ENCODE data around the gene DDOST. TPM values are rescaled to one million over a fixed set of nuclear protein-coding genes. Genes with fewer than 3 reads are reported as not detected.

The DDOST gene
- total RNA-seq, 2 donors from 2014 or later, result 76.8 to 114 TPM

- no peaks in the 10 kb centered on the region for H3K4me1 ChIP-seq
- DNase-seq (no peak), ATAC-seq (no peak)
- H3K36me3 ChIP-seq (replicated peaks in 1 of 2; ENCODE audit: insufficient read depth in 1 of 2, low read depth in 2 of 2), result no peaks in the 10 kb centered on the region
- TF ChIP-seq POLR2A (IDR thresholded peaks at IDR 0.05) (no peak), CTCF (IDR thresholded peaks at IDR 0.05) (no peak)
- no peaks in the 10 kb centered on the region for H3K9me3 ChIP-seq
- 53 to 76% methylated on average over 2 to 25 of the region's 26 CpGs for WGBS, 2 donors
- H3K4me3 ChIP-seq, result no peak overlapping the region
- no peak overlapping the region for H3K27ac ChIP-seq
- intact Hi-C loops (cut with DNase I), result loop anchor here (5.0 kb wide), 1 partner anchor 500 kb away; no protein-coding TSS in a partner anchor
- H3K27me3 ChIP-seq, result no peaks in the 10 kb centered on the region
These were observed 25.9 kb upstream of the DDOST start for GRCh38 chr1:20686883-20687725.

- Histone ChIP-seq H3K4me1 (no peaks in the 10 kb centered on the region), H3K27ac (peak overlapping the region in 2 of 4 donors; percentile 49 to 50), H3K9me3 (no peaks in the 10 kb centered on the region), H3K36me3 (replicated peaks in 1 of 2; ENCODE audit: insufficient read depth in 1 of 2, low read depth in 2 of 2) (no peaks in the 10 kb centered on the region), H3K27me3 (no peaks in the 10 kb centered on the region), H3K4me3 (no peak overlapping the region)
- TF ChIP-seq CTCF (IDR thresholded peaks at IDR 0.05) (no peak), POLR2A (IDR thresholded peaks at IDR 0.05) (no peak)
- WGBS, 2 donors, result 80 to 81% methylated on average over 5 to 12 of the region's 12 CpGs
- intact Hi-C loops (cut with DNase I), result loop anchor here (5.0 kb wide), 1 partner anchor 502 kb away; no protein-coding TSS in a partner anchor
- DNase-seq (no peak), ATAC-seq (no peak)
These were observed 24.6 kb upstream of the DDOST start for GRCh38 chr1:20685741-20686140.

GRCh38 chr1:20685099-20685662 is 24.0 kb upstream of the DDOST start:
- 78 to 87% methylated on average over 15 to 20 of the region's 21 CpGs for WGBS, 2 donors
- Histone ChIP-seq H3K9me3 (no peaks in the 10 kb centered on the region), H3K27me3 (no peaks in the 10 kb centered on the region), H3K27ac (peak overlapping the region in 2 of 4 donors; percentile 49 to 50), H3K36me3 (replicated peaks in 1 of 2; ENCODE audit: insufficient read depth in 1 of 2, low read depth in 2 of 2) (no peaks in the 10 kb centered on the region), H3K4me3 (no peak overlapping the region), H3K4me1 (peaks cover 2% of the 10 kb centered on the region)
- no peak for TF ChIP-seq CTCF (IDR thresholded peaks at IDR 0.05)
- peak in 1 of 3 donors; percentile 13 for TF ChIP-seq POLR2A (IDR thresholded peaks at IDR 0.05)
- intact Hi-C loops (cut with DNase I), result loop anchor here (5.0 kb wide), 1 partner anchor 502 kb away; no protein-coding TSS in a partner anchor
- DNase-seq (peak in 1 of 4 donors; percentile 8), ATAC-seq (peak; percentile 45)

- H3K36me3 ChIP-seq (replicated peaks in 1 of 2; ENCODE audit: insufficient read depth in 1 of 2, low read depth in 2 of 2), result no peaks in the 10 kb centered on the region
- H3K4me3 ChIP-seq, result no peak overlapping the region
- 79 to 92% methylated on average over 2 to 8 of the region's 14 CpGs for WGBS, 2 donors
- H3K27me3 ChIP-seq, result no peaks in the 10 kb centered on the region
- DNase-seq, result no peak
- intact Hi-C loops (cut with DNase I), result loop anchor here (5.0 kb wide), 1 partner anchor 503 kb away; no protein-coding TSS in a partner anchor
- no peaks in the 10 kb centered on the region for H3K9me3 ChIP-seq
- H3K27ac ChIP-seq, result peak overlapping the region in 2 of 4 donors; percentile 32 to 49
- no peak for ATAC-seq
- TF ChIP-seq POLR2A (IDR thresholded peaks at IDR 0.05), result no peak
- TF ChIP-seq CTCF (IDR thresholded peaks at IDR 0.05), result no peak
- H3K4me1 ChIP-seq, result peaks cover 7% of the 10 kb centered on the region
These were observed 23.5 kb upstream of the DDOST start for GRCh38 chr1:20684651-20685050.

All from body of pancreas (tissue), 4 donors.